Measurements from ENCODE around the gene ZNF516.

Gene ZNF516

GRCh38 chr18:76458522-76459311, 36.3 kb downstream of the ZNF516 start:
- no peak for TF ChIP-seq EZH2phosphoT487 (IDR thresholded peaks at IDR 0.05; ENCODE audit: borderline replicate concordance, low read length)
- TF ChIP-seq CTCF (IDR thresholded peaks at IDR 0.05; ENCODE audit: low read depth, low read length, poor library complexity, severe bottlenecking): no peak
- H3K79me2 ChIP-seq (ENCODE audit: control insufficient read depth, low read length): peaks cover 98% of the 10 kb centered on the region
- peaks cover 36% of the 10 kb centered on the region for H3K4me1 ChIP-seq (ENCODE audit: control insufficient read depth, low read length)

GRCh38 chr18:76457957-76458356, 37.1 kb downstream of the ZNF516 start:
- no peaks in the 10 kb centered on the region for H3K9me3 ChIP-seq (ENCODE audit: control insufficient read depth, insufficient read depth, low read length)
- no peaks in the 10 kb centered on the region for H3K27me3 ChIP-seq (ENCODE audit: control insufficient read depth, low read length)
- no peak for TF ChIP-seq CTCF (IDR thresholded peaks at IDR 0.05; ENCODE audit: low read depth, low read length, poor library complexity, severe bottlenecking)
- no peak for TF ChIP-seq EZH2phosphoT487 (IDR thresholded peaks at IDR 0.05; ENCODE audit: borderline replicate concordance, low read length)
- H3K79me2 ChIP-seq (ENCODE audit: control insufficient read depth, low read length): peaks cover 98% of the 10 kb centered on the region
- H4K20me1 ChIP-seq (ENCODE audit: control insufficient read depth, insufficient read depth, low read depth, low read length): peaks cover 31% of the 10 kb centered on the region
- peaks cover 16% of the 10 kb centered on the region for H3K36me3 ChIP-seq (ENCODE audit: control insufficient read depth, low read length)
- peak overlapping the region; percentile 14 for H3K4me2 ChIP-seq (ENCODE audit: low read length)
- no peak overlapping the region for H3K27ac ChIP-seq (ENCODE audit: low read depth, low read length)
- H3K4me1 ChIP-seq (ENCODE audit: control insufficient read depth, low read length): peaks cover 36% of the 10 kb centered on the region
- no peaks in the 10 kb centered on the region for H3K9me2 ChIP-seq (replicated peaks; ENCODE audit: control insufficient read depth, low read length)
- H3K4me3 ChIP-seq (ENCODE audit: low read length): no peak overlapping the region
- H3F3A ChIP-seq (ENCODE audit: control insufficient read depth, insufficient read depth): peaks cover 3% of the 10 kb centered on the region; the same call in 1 of the 2 replicates

More at GRCh38 chr18:76458522-76459311, 36.3 kb downstream of the ZNF516 start:
- Histone ChIP-seq H4K20me1 (ENCODE audit: control insufficient read depth, insufficient read depth, low read depth, low read length) (peaks cover 34% of the 10 kb centered on the region), H3K4me2 (ENCODE audit: low read length) (no peak overlapping the region), H3K36me3 (ENCODE audit: control insufficient read depth, low read length) (peaks cover 16% of the 10 kb centered on the region), H3K27ac (ENCODE audit: low read depth, low read length) (no peak overlapping the region), H3K9me3 (ENCODE audit: control insufficient read depth, insufficient read depth, low read length) (no peaks in the 10 kb centered on the region), H3K4me3 (ENCODE audit: low read length) (no peak overlapping the region), H3F3A (ENCODE audit: control insufficient read depth, insufficient read depth) (no peaks in the 10 kb centered on the region; the same call in 1 of the 2 replicates), H3K27me3 (ENCODE audit: control insufficient read depth, low read length) (no peaks in the 10 kb centered on the region), H3K9me2 (replicated peaks; ENCODE audit: control insufficient read depth, low read length) (no peaks in the 10 kb centered on the region)

DNA sequence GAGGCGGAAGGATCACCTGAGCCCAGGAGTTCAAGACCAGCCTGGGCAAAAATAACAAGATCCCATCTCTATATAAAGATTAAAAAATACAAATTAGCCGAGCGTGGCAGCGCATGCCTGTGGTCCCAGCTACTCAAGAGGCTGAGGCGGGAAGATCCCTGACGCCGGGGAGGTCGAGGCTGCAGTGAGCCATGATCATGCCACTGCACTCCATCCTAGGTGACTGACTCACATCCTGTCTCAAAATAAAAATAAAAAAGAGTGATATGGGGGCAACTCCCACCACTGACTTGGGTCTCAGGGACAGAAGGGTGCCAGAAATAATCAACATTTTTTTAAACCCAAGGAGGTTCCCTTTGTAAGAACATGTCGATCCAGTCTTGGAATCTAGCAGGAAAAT, 37.6 kb downstream of the ZNF516 start:
- TF ChIP-seq EZH2phosphoT487 (IDR thresholded peaks at IDR 0.05; ENCODE audit: borderline replicate concordance, low read length): no peak
- TF ChIP-seq CTCF (IDR thresholded peaks at IDR 0.05; ENCODE audit: low read depth, low read length, poor library complexity, severe bottlenecking): no peak
- Histone ChIP-seq H3K4me2 (ENCODE audit: low read length) (peak overlapping the region; percentile 14), H3K27me3 (ENCODE audit: control insufficient read depth, low read length) (no peaks in the 10 kb centered on the region), H3F3A (ENCODE audit: control insufficient read depth, insufficient read depth) (peaks cover 3% of the 10 kb centered on the region; the same call in 1 of the 2 replicates), H3K27ac (ENCODE audit: low read depth, low read length) (no peak overlapping the region), H4K20me1 (ENCODE audit: control insufficient read depth, insufficient read depth, low read depth, low read length) (peaks cover 29% of the 10 kb centered on the region), H3K4me3 (ENCODE audit: low read length) (no peak overlapping the region; the same call in 1 of the 2 replicates), H3K79me2 (ENCODE audit: control insufficient read depth, low read length) (peaks cover 98% of the 10 kb centered on the region), H3K9me3 (ENCODE audit: control insufficient read depth, insufficient read depth, low read length) (no peaks in the 10 kb centered on the region), H3K36me3 (ENCODE audit: control insufficient read depth, low read length) (peaks cover 16% of the 10 kb centered on the region), H3K4me1 (ENCODE audit: control insufficient read depth, low read length) (peaks cover 40% of the 10 kb centered on the region), H3K9me2 (replicated peaks; ENCODE audit: control insufficient read depth, low read length) (no peaks in the 10 kb centered on the region)

All from DOHH2 (cell line).